ENCODE measurements around the gene DCUN1D3. TPM values are rescaled to one million over a fixed set of nuclear protein-coding genes. Genes with fewer than 3 reads are reported as not detected.
A peak's percentile ranks its signal among the peaks of the same experiment; 100 is the strongest.

Gene DCUN1D3
- total RNA-seq, 1 experiment from 2014 or later, result 14.6 TPM

- Histone ChIP-seq H3K4me3 (peak overlapping the region; percentile 14; the same call in 1 of the 2 replicates), H3K27me3 (ENCODE audit: insufficient read depth, low read depth) (no peaks in the 10 kb centered on the region), H3K79me2 (ENCODE audit: low read depth) (peaks cover 61% of the 10 kb centered on the region), H3K9me2 (ENCODE audit: insufficient read depth) (no peaks in the 10 kb centered on the region), H3K4me1 (replicated peaks; ENCODE audit: insufficient read depth) (peaks cover 97% of the 10 kb centered on the region), H3K4me2 (peak overlapping the region; percentile 96), H4K20me1 (ENCODE audit: insufficient read depth) (no peaks in the 10 kb centered on the region), H3K9me3 (ENCODE audit: insufficient read depth, low read depth) (no peaks in the 10 kb centered on the region), H2AFZ (no peak overlapping the region), H3K27ac (peak overlapping the region; percentile 99), H3F3A (ENCODE audit: insufficient read depth, low read depth) (peaks cover 72% of the 10 kb centered on the region), H3K36me3 (ENCODE audit: low read depth) (peaks cover 10% of the 10 kb centered on the region; the same call in 1 of the 2 replicates)
- no TSS peak for BruUV-seq (replicated peaks)
- TF ChIP-seq EZH2 (IDR thresholded peaks at IDR 0.05; ENCODE audit: low read depth) (no peak), CTCF (conservative IDR thresholded peaks at IDR 0.05) (no peak)
- POLR2A ChIA-PET (ENCODE audit: unreplicated experiment), result interaction anchor here (0.7 to 1.0 kb wide), 3 partner anchors 12 to 62 kb away, joined by 3 to 11 read pairs (median 3); no protein-coding TSS in a partner anchor
- intact Hi-C loops (cut with micrococcal nuclease; ENCODE audit: unreplicated experiment), result loop anchor here (5.0 kb wide), 1 partner anchor 251 kb away; the partner anchor contains the start of gene LDAF1
- CTCF ChIA-PET, result interaction anchor here (1.3 kb wide), 1 partner anchor 56 kb away, joined by 3 read pairs; no protein-coding TSS in a partner anchor
- peak; percentile 33 to 96 for DNase-seq
Measured at GRCh38 chr16:20906341-20907255, 6.4 kb upstream of the DCUN1D3 start.

- intact Hi-C loops (cut with micrococcal nuclease; ENCODE audit: unreplicated experiment), result loop anchor here (5.0 kb wide), 1 partner anchor 252 kb away; the partner anchor contains the start of gene LDAF1
- ChIA-PET CTCF (interaction anchor here (1.3 kb wide), 1 partner anchor 55 kb away, joined by 3 read pairs; no protein-coding TSS in a partner anchor), POLR2A (ENCODE audit: unreplicated experiment) (no interaction called here)
- Histone ChIP-seq H3K9me3 (ENCODE audit: insufficient read depth, low read depth) (no peaks in the 10 kb centered on the region), H3K4me2 (peak overlapping the region; percentile 96), H3K36me3 (ENCODE audit: low read depth) (peaks cover 10% of the 10 kb centered on the region; the same call in 1 of the 2 replicates), H3K27me3 (ENCODE audit: insufficient read depth, low read depth) (no peaks in the 10 kb centered on the region), H3K4me3 (peak overlapping the region; percentile 9; the same call in 1 of the 2 replicates), H3K79me2 (ENCODE audit: low read depth) (peaks cover 67% of the 10 kb centered on the region), H4K20me1 (ENCODE audit: insufficient read depth) (no peaks in the 10 kb centered on the region), H2AFZ (no peak overlapping the region), H3F3A (ENCODE audit: insufficient read depth, low read depth) (peaks cover 73% of the 10 kb centered on the region), H3K27ac (peak overlapping the region; percentile 99), H3K9me2 (ENCODE audit: insufficient read depth) (no peaks in the 10 kb centered on the region), H3K4me1 (replicated peaks; ENCODE audit: insufficient read depth) (peaks cover 88% of the 10 kb centered on the region)
- DNase-seq, result no peak
- TF ChIP-seq CTCF (conservative IDR thresholded peaks at IDR 0.05), result no peak
- TF ChIP-seq EZH2 (IDR thresholded peaks at IDR 0.05; ENCODE audit: low read depth), result no peak
- no TSS peak for BruUV-seq (replicated peaks)
Measured at GRCh38 chr16:20905576-20905975, 5.4 kb upstream of the DCUN1D3 start.

GRCh38 chr16:20904507-20905081 lies 4.4 kb upstream of the DCUN1D3 start:
- no TSS peak for BruUV-seq (replicated peaks)
- peaks cover 67% of the 10 kb centered on the region for H3F3A ChIP-seq (ENCODE audit: insufficient read depth, low read depth)
- peak overlapping the region; percentile 25; the same call in 1 of the 2 replicates for H3K4me3 ChIP-seq
- H3K9me2 ChIP-seq (ENCODE audit: insufficient read depth), result no peaks in the 10 kb centered on the region
- H4K20me1 ChIP-seq (ENCODE audit: insufficient read depth), result no peaks in the 10 kb centered on the region
- H3K4me1 ChIP-seq (replicated peaks; ENCODE audit: insufficient read depth), result peaks cover 78% of the 10 kb centered on the region
- intact Hi-C loops (cut with micrococcal nuclease; ENCODE audit: unreplicated experiment), result loop anchor here (5.0 kb wide), 3 partner anchors 48 to 398 kb away; partner anchors contain the start of gene LDAF1
- H3K9me3 ChIP-seq (ENCODE audit: insufficient read depth, low read depth), result no peaks in the 10 kb centered on the region
- H2AFZ ChIP-seq, result no peak overlapping the region
- peak overlapping the region; percentile 96 for H3K4me2 ChIP-seq
- H3K27me3 ChIP-seq (ENCODE audit: insufficient read depth, low read depth), result no peaks in the 10 kb centered on the region
- ChIA-PET POLR2A (ENCODE audit: unreplicated experiment) (interaction anchor here (0.6 to 0.7 kb wide), 5 partner anchors 17 to 1093 kb away, joined by 4 to 7 read pairs (median 6); partner anchors contain the start of genes ERI2 and REXO5), CTCF (no interaction called here)
- peak; percentile 44 to 93 for DNase-seq
- peak overlapping the region; percentile 99 for H3K27ac ChIP-seq
- peaks cover 70% of the 10 kb centered on the region for H3K79me2 ChIP-seq (ENCODE audit: low read depth)
- TF ChIP-seq EZH2 (IDR thresholded peaks at IDR 0.05; ENCODE audit: low read depth) (no peak), CTCF (conservative IDR thresholded peaks at IDR 0.05) (no peak)
- H3K36me3 ChIP-seq (ENCODE audit: low read depth), result peaks cover 10% of the 10 kb centered on the region; the same call in 1 of the 2 replicates
